NCI-H2227 (cell line): ENCODE results near the gene CLDN9.
A peak's percentile ranks its signal among the peaks of the same experiment; 100 is the strongest.

ENCODE experiments used
- DNase-seq: peaks from one replicate; lab custom pipeline; 2025; ENCODE audit not compliant: unreplicated experiment; lab: John Stamatoyannopoulos, UW

CLDN9 gene

GRCh38 chr16:3012828-3013420 lies at the start of gene CLDN9:
CLDN9 (plus strand) TSS chr16:3012923; CDS start chr16:3013363, 440 bp downstream.
- no peak for DNase-seq

GRCh38 chr16:2963074-2963722 lies 49.5 kb upstream of the CLDN9 start:
- peak; percentile 70 for DNase-seq

- peak; percentile 94 for DNase-seq
Measured at GRCh38 chr16:2963723-2964474, 48.8 kb upstream of the CLDN9 start, which contains the start of gene KREMEN2. KREMEN2 (plus strand) TSS chr16:2964275; CDS start chr16:2964521, 246 bp downstream.

GRCh38 chr16:2964475-2965336 lies 48.0 kb upstream of the CLDN9 start:
- DNase-seq = peak; percentile 93

GRCh38 chr16:2966043-2966807 lies 46.5 kb upstream of the CLDN9 start:
- DNase-seq = no peak

- DNase-seq = no peak
Measured at GRCh38 chr16:2966808-2967191, 45.9 kb upstream of the CLDN9 start.

GRCh38 chr16:2967211-2967631 lies 45.5 kb upstream of the CLDN9 start:
- no peak for DNase-seq

- no peak for DNase-seq
Measured at GRCh38 chr16:2967721-2968161, 45.0 kb upstream of the CLDN9 start.

- DNase-seq = no peak
Measured at GRCh38 chr16:2968368-2968737, 44.4 kb upstream of the CLDN9 start.

- DNase-seq = peak; percentile 97
Measured at GRCh38 chr16:2968738-2969544, 43.8 kb upstream of the CLDN9 start, which contains the start of gene PAQR4. PAQR4 (plus strand) TSS chr16:2969348; CDS start chr16:2969675, 327 bp downstream.

GRCh38 chr16:2969545-2970521 lies 42.9 kb upstream of the CLDN9 start:
- DNase-seq = peak; percentile 85

- no peak for DNase-seq
Measured at GRCh38 chr16:2970563-2970962, 42.2 kb upstream of the CLDN9 start.

GRCh38 chr16:2971134-2971984 lies 41.4 kb upstream of the CLDN9 start:
- no peak for DNase-seq

GRCh38 chr16:2971985-2972784 lies 40.5 kb upstream of the CLDN9 start:
- DNase-seq = peak; percentile 39

GRCh38 chr16:2973093-2973492 lies 39.6 kb upstream of the CLDN9 start:
- DNase-seq = no peak

- no peak for DNase-seq
Measured at GRCh38 chr16:2973605-2974318, 39.0 kb upstream of the CLDN9 start.
